Activated B cell treated with CpG ODN at 0.5 μM for 24 hours (primary cell): ENCODE results near the gene TELO2. TPM values are rescaled to one million over a fixed set of nuclear protein-coding genes. Genes with fewer than 3 reads are reported as not detected.

ENCODE experiments used
- ATAC-seq: fragments of 200-7000 bp; cut with Tn5 transposase; one replicate; pipeline ENCODE4 v1.10.0; 2021; ENCODE audit warnings: low read depth, mild to moderate bottlenecking, moderate library complexity
- CTCF ChIA-PET: fragments of 350-600 bp; sonication (Branson Sonifier 250); formaldehyde crosslinking; loops from one replicate; lab custom pipeline; 2021; ENCODE audit warnings: antibody characterized with exemption; lab: Charles Lee
- POLR2A ChIA-PET: fragments of 350-600 bp; sonication (Branson Sonifier 250); formaldehyde crosslinking; loops from one replicate; lab custom pipeline; 2021; ENCODE audit warnings: antibody characterized with exemption; lab: Charles Lee
- DNase-seq: peaks from one replicate; pipeline ENCODE4 v3.0.0; 2022
- H3K27ac Mint-ChIP-seq: one replicate; pipeline ENCODE4 v1.8.0; 2020; ENCODE audit warnings: mixed read lengths
- H3K27me3 Mint-ChIP-seq: one replicate; pipeline ENCODE4 v1.8.0; 2021; ENCODE audit warnings: mixed read lengths
- H3K36me3 Mint-ChIP-seq: one replicate; pipeline ENCODE4 v1.8.0; 2021; ENCODE audit warnings: low read depth, mixed read lengths
- H3K4me1 Mint-ChIP-seq: one replicate; pipeline ENCODE4 v1.8.0; 2021; ENCODE audit warnings: mixed read lengths
- H3K4me3 Mint-ChIP-seq: one replicate; pipeline ENCODE4 v1.8.0; 2020; ENCODE audit warnings: mild to moderate bottlenecking, mixed read lengths
- H3K9me3 Mint-ChIP-seq: one replicate; pipeline ENCODE4 v1.8.0; 2020; ENCODE audit warnings: mixed read lengths
- intact Hi-C: fragments of 100-400 bp; cut with micrococcal nuclease; formaldehyde crosslinking; loops from one replicate; pipeline ENCODE4 v1.15.1; 2024
- total RNA-seq: library from RNA; stranded (reverse); gene quantifications from 2 replicates; pipeline ENCODE4 v1.2.3, GENCODE V29; 2022
- TF ChIP-seq, protein P1 (sequence below): fragments of 200-600 bp; IDR thresholded peaks from one replicate; pipeline ENCODE4 v1.8.0; 2022; ENCODE audit warnings: antibody characterized with exemption, mild to moderate bottlenecking

The TELO2 gene
- total RNA-seq, 1 donor from 2014 or later = 78.8 TPM

DNA sequence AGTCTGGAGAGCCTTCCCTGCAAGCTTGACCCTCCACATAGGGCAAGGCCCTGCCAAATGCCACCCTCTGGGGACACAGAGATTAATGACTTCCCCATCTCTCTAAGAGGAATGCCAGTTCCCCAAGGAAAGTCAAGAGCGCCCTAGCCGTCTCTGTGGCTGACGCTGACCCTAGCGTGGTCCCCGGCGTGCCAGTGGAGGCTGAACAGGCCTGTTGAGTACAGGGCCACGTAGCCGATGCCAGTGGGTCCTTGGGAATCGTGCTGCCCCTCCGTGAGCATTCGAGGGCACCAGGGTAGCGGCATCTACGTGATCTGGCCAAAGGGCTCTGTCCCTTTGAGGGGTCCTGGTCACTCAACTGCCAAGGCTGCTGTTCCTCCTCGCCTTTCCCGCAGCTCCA is 57.5 kb downstream of the TELO2 start:
- Mint-ChIP-seq H3K9me3 (no peaks in the 10 kb centered on the region), H3K27ac (no peak overlapping the region), H3K4me3 (no peak overlapping the region), H3K27me3 (no peaks in the 10 kb centered on the region), H3K4me1 (no peaks in the 10 kb centered on the region), H3K36me3 (no peaks in the 10 kb centered on the region)
- TF ChIP-seq, protein P1, sequence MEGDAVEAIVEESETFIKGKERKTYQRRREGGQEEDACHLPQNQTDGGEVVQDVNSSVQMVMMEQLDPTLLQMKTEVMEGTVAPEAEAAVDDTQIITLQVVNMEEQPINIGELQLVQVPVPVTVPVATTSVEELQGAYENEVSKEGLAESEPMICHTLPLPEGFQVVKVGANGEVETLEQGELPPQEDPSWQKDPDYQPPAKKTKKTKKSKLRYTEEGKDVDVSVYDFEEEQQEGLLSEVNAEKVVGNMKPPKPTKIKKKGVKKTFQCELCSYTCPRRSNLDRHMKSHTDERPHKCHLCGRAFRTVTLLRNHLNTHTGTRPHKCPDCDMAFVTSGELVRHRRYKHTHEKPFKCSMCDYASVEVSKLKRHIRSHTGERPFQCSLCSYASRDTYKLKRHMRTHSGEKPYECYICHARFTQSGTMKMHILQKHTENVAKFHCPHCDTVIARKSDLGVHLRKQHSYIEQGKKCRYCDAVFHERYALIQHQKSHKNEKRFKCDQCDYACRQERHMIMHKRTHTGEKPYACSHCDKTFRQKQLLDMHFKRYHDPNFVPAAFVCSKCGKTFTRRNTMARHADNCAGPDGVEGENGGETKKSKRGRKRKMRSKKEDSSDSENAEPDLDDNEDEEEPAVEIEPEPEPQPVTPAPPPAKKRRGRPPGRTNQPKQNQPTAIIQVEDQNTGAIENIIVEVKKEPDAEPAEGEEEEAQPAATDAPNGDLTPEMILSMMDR = no peak
- ATAC-seq = no peak
- POLR2A ChIA-PET = interaction anchor here (1.2 kb wide), 1 partner anchor 130 kb away, joined by 5 read pairs; the partner anchor contains the start of gene UQCC4
- DNase-seq = no peak
- intact Hi-C loops = no loop called here
- CTCF ChIA-PET = no interaction called here

DNA sequence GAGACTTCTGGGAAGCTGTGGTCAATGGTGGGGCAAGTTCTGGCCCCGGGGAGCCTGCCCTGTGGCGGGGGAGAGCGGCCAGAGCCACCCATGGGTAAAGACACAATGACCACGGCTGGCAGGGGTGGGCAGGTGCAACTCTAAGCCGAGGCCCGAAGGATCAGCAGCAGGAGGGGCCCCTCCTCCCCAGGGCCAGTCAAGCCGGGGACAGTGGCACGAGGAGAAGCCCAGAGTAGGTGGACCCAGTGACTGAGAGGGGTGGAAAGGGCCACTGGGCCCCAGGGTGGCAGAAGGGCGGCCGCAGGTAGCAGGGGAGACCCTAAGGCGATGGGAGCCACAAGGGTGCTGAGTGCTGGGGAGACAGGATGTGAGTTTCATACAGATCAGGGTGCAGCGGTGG is 58.0 kb downstream of the TELO2 start:
- Mint-ChIP-seq H3K27ac (no peak overlapping the region), H3K9me3 (no peaks in the 10 kb centered on the region), H3K27me3 (no peaks in the 10 kb centered on the region), H3K4me3 (no peak overlapping the region), H3K36me3 (no peaks in the 10 kb centered on the region), H3K4me1 (no peaks in the 10 kb centered on the region)
- intact Hi-C loops = no loop called here
- CTCF ChIA-PET = no interaction called here
- DNase-seq = no peak
- ATAC-seq = no peak
- POLR2A ChIA-PET = no interaction called here
- TF ChIP-seq, protein P1 = no peak

DNA sequence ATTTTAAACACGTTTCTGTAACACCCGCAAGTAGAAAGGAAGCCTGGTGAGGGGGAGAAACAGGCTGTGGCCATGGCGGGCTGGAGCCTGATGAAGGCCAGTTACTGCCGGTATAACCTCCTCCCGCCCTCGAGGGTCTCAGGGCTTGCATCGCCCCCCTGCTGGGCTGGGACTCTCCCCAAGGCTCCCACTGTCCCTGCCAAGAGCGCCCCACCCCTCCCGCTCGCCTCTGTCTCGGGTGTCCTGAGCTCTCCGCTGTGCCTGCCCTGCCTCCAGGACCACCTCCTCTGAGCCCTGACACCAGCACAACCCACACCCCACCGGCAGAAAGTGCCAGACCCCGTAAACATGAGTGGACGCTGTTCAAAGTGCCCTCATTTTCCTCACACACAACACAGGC is 59.0 kb downstream of the TELO2 start:
- CTCF ChIA-PET = no interaction called here
- H3K27ac Mint-ChIP-seq = no peak overlapping the region
- no peak for ATAC-seq

DNA sequence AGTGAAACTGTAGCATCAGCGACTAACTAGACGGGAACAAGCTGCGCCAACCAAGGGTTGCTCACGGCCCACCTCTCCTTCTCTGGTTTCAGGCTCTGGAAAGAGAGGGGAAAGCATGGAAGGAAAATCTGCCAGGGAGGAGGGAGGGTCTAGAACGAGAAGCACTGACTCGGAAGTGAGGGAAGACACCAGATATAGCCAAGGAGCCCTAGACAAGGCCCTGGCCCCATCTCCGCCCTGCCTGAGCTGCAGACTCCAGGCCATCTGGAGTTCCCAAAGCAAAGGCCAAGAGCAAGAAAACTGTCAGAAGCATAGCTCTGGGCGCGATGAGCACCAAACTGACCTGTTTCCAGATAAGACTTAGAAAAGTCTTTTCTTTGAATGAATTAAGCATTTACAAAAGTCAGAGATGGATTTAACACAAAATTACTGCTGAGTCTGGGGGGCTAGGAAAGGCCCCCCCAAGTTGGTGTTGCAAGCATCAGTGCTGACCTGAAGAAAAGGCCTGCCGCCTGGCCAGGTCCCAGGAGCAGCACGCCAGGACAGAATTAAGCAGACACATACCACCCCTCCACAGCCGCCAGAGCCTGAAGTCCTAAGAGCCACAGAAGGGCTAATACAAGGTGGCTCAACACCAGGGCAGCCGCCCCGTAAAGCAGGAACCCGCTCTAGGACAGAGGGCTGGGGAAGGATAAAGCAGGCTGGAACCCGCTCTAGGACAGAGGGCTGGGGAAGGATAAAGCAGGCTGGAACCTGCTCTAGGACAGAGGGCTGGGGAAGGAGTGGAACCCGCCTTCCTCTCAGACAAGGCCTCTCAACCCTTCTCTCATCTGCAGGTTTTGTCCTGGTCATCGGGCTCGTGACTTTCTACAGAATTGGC is 61.0 kb downstream of the TELO2 start:
- intact Hi-C loops = no loop called here
- peaks cover 4% of the 10 kb centered on the region for H3K36me3 Mint-ChIP-seq
- TF ChIP-seq, protein P1 = no peak
- no peak for ATAC-seq
- no peak overlapping the region for H3K27ac Mint-ChIP-seq
- ChIA-PET POLR2A (no interaction called here), CTCF (no interaction called here)
- DNase-seq = no peak
- no peaks in the 10 kb centered on the region for H3K9me3 Mint-ChIP-seq
- H3K27me3 Mint-ChIP-seq = no peaks in the 10 kb centered on the region
- H3K4me3 Mint-ChIP-seq = no peak overlapping the region
- H3K4me1 Mint-ChIP-seq = no peaks in the 10 kb centered on the region

More for the DNA sequence above, 59.0 kb downstream of the TELO2 start:
- no peaks in the 10 kb centered on the region for H3K9me3 Mint-ChIP-seq
- DNase-seq = no peak
- no peaks in the 10 kb centered on the region for H3K27me3 Mint-ChIP-seq
- intact Hi-C loops = no loop called here
- H3K36me3 Mint-ChIP-seq = no peaks in the 10 kb centered on the region
- H3K4me1 Mint-ChIP-seq = no peaks in the 10 kb centered on the region
- H3K4me3 Mint-ChIP-seq = no peak overlapping the region
- POLR2A ChIA-PET = no interaction called here
- TF ChIP-seq, protein P1 = no peak

DNA sequence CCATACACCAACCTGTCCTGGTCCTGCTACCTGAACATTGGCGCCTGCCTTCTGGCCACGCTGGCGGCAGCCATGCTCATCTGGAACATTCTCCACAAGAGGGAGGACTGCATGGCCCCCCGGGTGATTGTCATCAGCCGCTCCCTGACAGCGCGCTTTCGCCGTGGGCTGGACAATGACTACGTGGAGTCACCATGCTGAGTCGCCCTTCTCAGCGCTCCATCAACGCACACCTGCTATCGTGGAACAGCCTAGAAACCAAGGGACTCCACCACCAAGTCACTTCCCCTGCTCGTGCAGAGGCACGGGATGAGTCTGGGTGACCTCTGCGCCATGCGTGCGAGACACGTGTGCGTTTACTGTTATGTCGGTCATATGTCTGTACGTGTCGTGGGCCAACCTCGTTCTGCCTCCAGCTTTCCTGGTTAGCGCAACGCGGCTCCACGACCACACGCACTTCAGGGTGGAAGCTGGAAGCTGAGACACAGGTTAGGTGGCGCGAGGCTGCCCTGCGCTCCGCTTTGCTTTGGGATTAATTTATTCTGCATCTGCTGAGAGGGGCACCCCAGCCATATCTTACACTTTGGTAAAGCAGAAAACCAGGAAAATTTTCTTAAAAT is 61.8 kb downstream of the TELO2 start:
- TF ChIP-seq, protein P1 = no peak
- Mint-ChIP-seq H3K27me3 (no peaks in the 10 kb centered on the region), H3K36me3 (peaks cover 4% of the 10 kb centered on the region), H3K9me3 (no peaks in the 10 kb centered on the region), H3K4me1 (no peaks in the 10 kb centered on the region), H3K27ac (no peak overlapping the region), H3K4me3 (no peak overlapping the region)
- intact Hi-C loops = no loop called here
- ATAC-seq (no peak), DNase-seq (no peak)
- CTCF ChIA-PET = no interaction called here
- POLR2A ChIA-PET = no interaction called here
